Measurements from ENCODE around the gene KCNIP4. TPM values are rescaled to one million over a fixed set of nuclear protein-coding genes. Genes with fewer than 3 reads are reported as not detected.

KCNIP4 gene
- total RNA-seq, 1 donor from 2014 or later = 6.2 TPM

DNA sequence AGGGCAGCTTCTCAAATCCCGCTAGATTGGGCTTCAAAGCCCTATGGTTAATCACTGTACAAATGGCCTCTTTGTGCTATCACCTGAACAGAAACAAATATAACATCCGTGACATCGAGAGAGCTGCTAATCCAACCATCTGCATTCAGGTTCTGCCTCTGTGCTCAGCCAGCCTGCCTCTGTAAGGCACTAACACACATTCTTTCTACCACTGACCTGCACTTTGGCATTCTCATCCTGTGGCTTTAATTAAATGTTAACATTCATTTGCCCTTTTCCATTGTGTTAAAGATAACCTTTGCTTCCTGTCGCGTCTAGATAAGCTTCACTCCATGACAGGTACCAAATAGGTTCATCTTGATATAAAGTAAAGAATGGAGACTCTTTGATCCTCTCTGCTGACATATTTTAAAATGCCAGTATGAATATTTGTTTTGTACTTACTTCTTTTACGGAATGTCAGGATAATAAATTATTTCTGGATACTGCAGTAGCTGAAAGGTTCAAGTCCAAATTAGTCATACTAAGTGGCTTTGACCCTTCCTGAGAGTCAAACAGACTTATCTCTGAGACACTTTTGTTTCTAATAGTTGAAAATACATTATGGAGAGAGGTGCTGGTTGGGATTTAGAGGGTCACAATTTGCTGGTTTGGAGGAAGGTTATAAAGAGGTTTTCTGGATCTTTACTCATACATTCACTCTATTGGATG, 742.6 kb downstream of the KCNIP4 start:
- Mint-ChIP-seq H3K36me3 (no peaks in the 10 kb centered on the region), H3K27me3 (peaks cover 15% of the 10 kb centered on the region), H3K4me1 (ENCODE audit: unreplicated experiment) (peaks cover 5% of the 10 kb centered on the region), H3K9me3 (no peaks in the 10 kb centered on the region), H3K27ac (no peak overlapping the region), H3K4me3 (no peak overlapping the region)
- DNase-seq (ENCODE audit: extremely low spot score, unreplicated experiment) = no peak
- TF ChIP-seq, protein P1, sequence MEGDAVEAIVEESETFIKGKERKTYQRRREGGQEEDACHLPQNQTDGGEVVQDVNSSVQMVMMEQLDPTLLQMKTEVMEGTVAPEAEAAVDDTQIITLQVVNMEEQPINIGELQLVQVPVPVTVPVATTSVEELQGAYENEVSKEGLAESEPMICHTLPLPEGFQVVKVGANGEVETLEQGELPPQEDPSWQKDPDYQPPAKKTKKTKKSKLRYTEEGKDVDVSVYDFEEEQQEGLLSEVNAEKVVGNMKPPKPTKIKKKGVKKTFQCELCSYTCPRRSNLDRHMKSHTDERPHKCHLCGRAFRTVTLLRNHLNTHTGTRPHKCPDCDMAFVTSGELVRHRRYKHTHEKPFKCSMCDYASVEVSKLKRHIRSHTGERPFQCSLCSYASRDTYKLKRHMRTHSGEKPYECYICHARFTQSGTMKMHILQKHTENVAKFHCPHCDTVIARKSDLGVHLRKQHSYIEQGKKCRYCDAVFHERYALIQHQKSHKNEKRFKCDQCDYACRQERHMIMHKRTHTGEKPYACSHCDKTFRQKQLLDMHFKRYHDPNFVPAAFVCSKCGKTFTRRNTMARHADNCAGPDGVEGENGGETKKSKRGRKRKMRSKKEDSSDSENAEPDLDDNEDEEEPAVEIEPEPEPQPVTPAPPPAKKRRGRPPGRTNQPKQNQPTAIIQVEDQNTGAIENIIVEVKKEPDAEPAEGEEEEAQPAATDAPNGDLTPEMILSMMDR (conservative IDR thresholded peaks at IDR 0.05) = no peak

DNA sequence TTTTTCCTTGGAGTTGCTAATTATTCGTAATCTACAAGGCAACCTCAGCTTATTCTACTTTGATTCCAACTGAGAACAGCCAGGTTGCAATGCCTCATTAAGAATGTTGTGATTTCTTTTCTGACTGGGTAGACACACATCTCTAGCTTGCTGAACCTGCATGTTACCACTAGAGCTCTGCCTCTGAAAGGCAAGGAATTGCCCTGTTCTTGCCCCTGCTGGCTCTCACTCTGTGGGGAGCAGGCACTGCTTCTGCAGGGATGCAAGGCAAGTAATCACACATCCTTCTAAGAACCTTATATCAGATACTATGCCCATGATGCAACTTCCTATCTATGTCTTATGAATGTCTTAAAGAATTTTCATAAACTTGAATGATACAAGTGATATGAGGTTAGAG, 745.2 kb downstream of the KCNIP4 start:
- H3K9me3 Mint-ChIP-seq = no peaks in the 10 kb centered on the region
- no peak overlapping the region for H3K27ac Mint-ChIP-seq
- TF ChIP-seq, protein P1 (conservative IDR thresholded peaks at IDR 0.05) = no peak
- H3K36me3 Mint-ChIP-seq = no peaks in the 10 kb centered on the region
- DNase-seq (ENCODE audit: extremely low spot score, unreplicated experiment) = no peak
- H3K4me3 Mint-ChIP-seq = no peak overlapping the region
- peaks cover 10% of the 10 kb centered on the region for H3K27me3 Mint-ChIP-seq
- H3K4me1 Mint-ChIP-seq (ENCODE audit: unreplicated experiment) = peaks cover 5% of the 10 kb centered on the region

DNA sequence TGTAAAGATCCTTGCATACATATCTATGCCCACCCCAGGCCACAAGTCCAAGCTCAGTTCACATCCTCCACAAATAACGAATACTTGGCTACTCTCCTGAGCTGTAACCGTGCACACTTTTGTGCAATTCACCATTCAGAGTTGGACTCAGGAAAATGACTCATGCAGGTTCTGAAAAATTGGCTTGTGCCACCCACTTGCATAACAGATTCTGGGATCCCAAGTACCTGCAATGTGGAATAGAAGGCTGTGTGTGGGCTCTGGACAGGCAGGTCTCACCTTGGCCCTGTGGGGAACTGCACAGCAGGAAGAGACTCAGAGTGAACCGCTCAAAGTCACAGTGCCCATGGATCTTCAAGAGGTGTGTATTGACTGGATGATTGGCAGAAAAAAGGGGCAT, 745.6 kb downstream of the KCNIP4 start:
- no peaks in the 10 kb centered on the region for H3K9me3 Mint-ChIP-seq
- peaks cover 10% of the 10 kb centered on the region for H3K27me3 Mint-ChIP-seq
- no peak overlapping the region for H3K4me3 Mint-ChIP-seq
- no peak for DNase-seq (ENCODE audit: extremely low spot score, unreplicated experiment)
- peaks cover 5% of the 10 kb centered on the region for H3K4me1 Mint-ChIP-seq (ENCODE audit: unreplicated experiment)
- no peaks in the 10 kb centered on the region for H3K36me3 Mint-ChIP-seq
- TF ChIP-seq, protein P1 (conservative IDR thresholded peaks at IDR 0.05) = no peak
- no peak overlapping the region for H3K27ac Mint-ChIP-seq

GRCh38 chr4:21198683-21199082, 749.9 kb downstream of the KCNIP4 start:
- peaks cover 3% of the 10 kb centered on the region for H3K27me3 Mint-ChIP-seq
- TF ChIP-seq, protein P1 (conservative IDR thresholded peaks at IDR 0.05) = no peak
- no peak overlapping the region for H3K27ac Mint-ChIP-seq
- H3K36me3 Mint-ChIP-seq = no peaks in the 10 kb centered on the region
- DNase-seq (ENCODE audit: extremely low spot score, unreplicated experiment) = no peak
- no peaks in the 10 kb centered on the region for H3K9me3 Mint-ChIP-seq
- H3K4me1 Mint-ChIP-seq (ENCODE audit: unreplicated experiment) = no peaks in the 10 kb centered on the region
- H3K4me3 Mint-ChIP-seq = no peak overlapping the region

DNA sequence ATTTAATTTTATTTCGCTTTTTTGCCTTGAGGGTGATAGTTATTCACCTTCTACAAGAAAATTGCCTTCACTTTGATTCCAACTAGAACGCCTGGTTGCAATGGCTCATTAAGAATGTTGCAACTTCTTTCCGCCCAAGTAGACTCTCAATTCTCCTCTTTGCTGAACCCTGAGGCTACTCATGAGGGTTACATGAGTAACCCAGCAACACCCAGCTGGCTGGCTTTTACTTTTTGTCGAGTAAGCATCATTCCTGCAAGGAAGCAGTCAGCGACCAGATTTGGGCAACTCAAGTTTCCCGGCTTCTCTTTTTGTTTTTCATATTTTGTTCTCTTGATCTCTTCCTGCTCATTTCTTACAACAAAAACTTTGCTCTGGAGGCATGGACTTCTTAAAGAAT, 752.9 kb downstream of the KCNIP4 start:
- Mint-ChIP-seq H3K27me3 (no peaks in the 10 kb centered on the region), H3K27ac (no peak overlapping the region), H3K36me3 (no peaks in the 10 kb centered on the region), H3K4me3 (no peak overlapping the region), H3K4me1 (ENCODE audit: unreplicated experiment) (no peaks in the 10 kb centered on the region), H3K9me3 (no peaks in the 10 kb centered on the region)
- TF ChIP-seq, protein P1 (conservative IDR thresholded peaks at IDR 0.05) = no peak
- no peak for DNase-seq (ENCODE audit: extremely low spot score, unreplicated experiment)
